Right lobe of liver (tissue), 6 donors: ENCODE data around the gene PCYT1B. TPM values are rescaled to one million over a fixed set of nuclear protein-coding genes. Genes with fewer than 3 reads are reported as not detected.
A peak's percentile ranks its signal among the peaks of the same experiment; 100 is the strongest.
"Not testable (repeated sequence)": the region's sequence is repeated elsewhere in the genome, so short reads cannot be mapped to it uniquely, and the experiment has no call there.

ENCODE experiments used
- ATAC-seq, 4 donors: fragments of 200-7000 bp; cut with Tn5 transposase; one replicate each; pipeline ENCODE4 v1.9.1; 2020; ENCODE audit warnings: mild to moderate bottlenecking in 4 of 4, moderate library complexity in 4 of 4
- DNase-seq, 3 donors: peaks; one replicate each; pipeline ENCODE4 v3.0.0-alpha.2; 2020
- H3K27ac ChIP-seq, 3 donors: fragments of 200-600 bp; one replicate each; pipeline ENCODE4 v1.8.0; 2022
- H3K27me3 ChIP-seq, 2 donors: fragments of 200-600 bp; one replicate each; pipeline ENCODE4 v1.8.0; 2022
- H3K36me3 ChIP-seq, 4 donors: fragments of 200-600 bp; sonication (generic) in 1 of 4; one replicate each; pipeline versions ENCODE4 v1.5.1 to v1.8.0; 2017 to 2022; ENCODE audit warnings: control low read depth in 1 of 4
- H3K4me1 ChIP-seq, 4 donors: fragments of 200-600 bp; sonication (generic) in 1 of 4; one replicate each; pipeline versions ENCODE4 v1.5.1 to v1.8.0; 2017 to 2022; ENCODE audit warnings: control low read depth in 1 of 4
- H3K4me3 ChIP-seq, 3 donors: fragments of 200-600 bp; one replicate each; pipeline ENCODE4 v1.8.0; 2022
- H3K9me3 ChIP-seq, 4 donors: fragments of 200-600 bp; sonication (generic) in 1 of 4; one replicate each; pipeline versions ENCODE4 v1.5.1 to v1.8.0; 2017 to 2022; ENCODE audit warnings: control low read depth in 1 of 4
- CTCF ChIP-seq, 4 donors: fragments of 200-600 bp in 3 of 4; fragments of 450-650 bp in 1 of 4; IDR thresholded peaks; one replicate each; pipeline versions ENCODE4 v1.5.1 to v1.8.0; 2016 to 2022; ENCODE audit warnings: antibody characterized with exemption in 4 of 4, mild to moderate bottlenecking in 2 of 4
- POLR2A ChIP-seq: fragments of 450-650 bp; IDR thresholded peaks from one replicate; pipeline ENCODE4 v1.6.1; 2017; ENCODE audit warnings: antibody characterized with exemption, mild to moderate bottlenecking
- WGBS: methylation state at CpG from one replicate; pipeline ENCODE4 v1.1.6; 2018; ENCODE audit warnings: low coverage, low lambda C conversion rate; ENCODE audit not compliant: insufficient coverage; ENCODE audit errors: missing lambda C conversion rate; 5-methylcytosine and 5-hydroxymethylcytosine counted together
- intact Hi-C, 2 donors: fragments of 100-400 bp; cut with DNase I; formaldehyde crosslinking; loops; one replicate each; pipeline versions ENCODE4 v1.11.2 to v1.14.1; 2022
- total RNA-seq, 6 experiments: library from RNA; depleted of rRNA in 2 of 6; stranded (reverse); fragments of >200 nt in 2 of 6; fragmentation: NEBNext Ultra II Directional in 3 of 6; extraction: Animal tissue kit (Norgen Biotek cat#: 25700) in 3 of 6; gene quantifications; one replicate each; pipeline versions ENCODE4 v1.1.0 to v1.2.4, GENCODE V29; 2016 to 2023
- donor health status: DM: no; HTN: yes; CAD: no.
- donor health status: DM: no; HTN: no; CAD: no.
- donor health status: DM: no; HTN: no; CAD: no.
- donor health status: DM: no; HTN: yes; CAD: no.
- donor health status: DM: no; HTN: yes; CAD: no.

PCYT1B gene
- total RNA-seq, 6 experiments from 2014 or later: 0.04 to 0.20 (median 0.08) TPM; not detected in 2

GRCh38 chrX:24643116-24643515 is 4.0 kb downstream of the PCYT1B start:
- H3K36me3 ChIP-seq: no peaks in the 10 kb centered on the region
- H3K4me1 ChIP-seq: no peaks in the 10 kb centered on the region
- no peak overlapping the region for H3K27ac ChIP-seq
- TF ChIP-seq CTCF (IDR thresholded peaks at IDR 0.05): no peak
- no peak for TF ChIP-seq POLR2A
- DNase-seq (no peak), ATAC-seq (no peak)
- intact Hi-C loops: no loop called here
- H3K27me3 ChIP-seq: no peaks in the 10 kb centered on the region
- no peaks in the 10 kb centered on the region for H3K9me3 ChIP-seq
- H3K4me3 ChIP-seq: no peak overlapping the region

GRCh38 chrX:24629701-24630100 is 17.4 kb downstream of the PCYT1B start:
- Histone ChIP-seq H3K4me1 (no peaks in the 10 kb centered on the region), H3K36me3 (no peaks in the 10 kb centered on the region), H3K27ac (no peak overlapping the region), H3K4me3 (no peak overlapping the region), H3K27me3 (no peaks in the 10 kb centered on the region), H3K9me3 (no peaks in the 10 kb centered on the region)
- intact Hi-C loops: no loop called here
- ATAC-seq (no peak), DNase-seq (no peak)
- 64% methylated on average over 1 of the region's 1 CpG for WGBS
- TF ChIP-seq CTCF (IDR thresholded peaks at IDR 0.05) (no peak), POLR2A (no peak)

GRCh38 chrX:24619647-24620046 is 27.5 kb downstream of the PCYT1B start:
- H3K9me3 ChIP-seq: no peaks in the 10 kb centered on the region
- no peaks in the 10 kb centered on the region for H3K36me3 ChIP-seq
- no peak overlapping the region for H3K4me3 ChIP-seq
- no peak for ATAC-seq
- H3K4me1 ChIP-seq: no peaks in the 10 kb centered on the region
- H3K27me3 ChIP-seq: no peaks in the 10 kb centered on the region
- intact Hi-C loops: no loop called here
- TF ChIP-seq CTCF (IDR thresholded peaks at IDR 0.05) (no peak), POLR2A (no peak)
- H3K27ac ChIP-seq: no peak overlapping the region
- WGBS: 60% methylated on average over 5 of the region's 5 CpGs
- no peak for DNase-seq

GRCh38 chrX:24610516-24610915 is 36.6 kb downstream of the PCYT1B start:
- WGBS: 10% methylated on average over 1 of the region's 1 CpG
- Histone ChIP-seq H3K4me3 (no peak overlapping the region), H3K4me1 (no peaks in the 10 kb centered on the region), H3K27me3 (no peaks in the 10 kb centered on the region), H3K9me3 (no peaks in the 10 kb centered on the region), H3K36me3 (no peaks in the 10 kb centered on the region), H3K27ac (no peak overlapping the region)
- no peak for ATAC-seq
- intact Hi-C loops: no loop called here
- no peak for TF ChIP-seq POLR2A
- TF ChIP-seq CTCF (IDR thresholded peaks at IDR 0.05): no peak
- DNase-seq: no peak

- no peaks in the 10 kb centered on the region for H3K27me3 ChIP-seq
- WGBS: 33% methylated on average over 4 of the region's 4 CpGs
- peak; percentile 59 to 89 (median 70) for ATAC-seq
- no peak for DNase-seq
- no peaks in the 10 kb centered on the region for H3K4me1 ChIP-seq
- TF ChIP-seq POLR2A (no peak), CTCF (IDR thresholded peaks at IDR 0.05) (no peak)
- intact Hi-C loops: no loop called here
- H3K4me3 ChIP-seq: no peak overlapping the region
- H3K36me3 ChIP-seq: no peaks in the 10 kb centered on the region
- H3K9me3 ChIP-seq: no peaks in the 10 kb centered on the region
- no peak overlapping the region for H3K27ac ChIP-seq
These were observed 39.5 kb downstream of the PCYT1B start for GRCh38 chrX:24607616-24608015.

GRCh38 chrX:24605941-24606340 is 41.2 kb downstream of the PCYT1B start:
- H3K27me3 ChIP-seq, intact Hi-C loops, H3K4me3 ChIP-seq, H3K36me3 ChIP-seq, H3K4me1 ChIP-seq, H3K27ac ChIP-seq, H3K9me3 ChIP-seq, DNase-seq, ATAC-seq: not testable (repeated sequence)
- WGBS: 95% methylated on average over 3 of the region's 3 CpGs
